ENCODE results near the gene NOD1. TPM values are rescaled to one million over a fixed set of nuclear protein-coding genes. Genes with fewer than 3 reads are reported as not detected.

Gene NOD1
- total and polyA plus RNA-seq, 2 of the 13 experiments (the other 11 are each of a cell fraction or from before 2014, with no cell fraction given), result 1.7 to 2.9 TPM

DNA sequence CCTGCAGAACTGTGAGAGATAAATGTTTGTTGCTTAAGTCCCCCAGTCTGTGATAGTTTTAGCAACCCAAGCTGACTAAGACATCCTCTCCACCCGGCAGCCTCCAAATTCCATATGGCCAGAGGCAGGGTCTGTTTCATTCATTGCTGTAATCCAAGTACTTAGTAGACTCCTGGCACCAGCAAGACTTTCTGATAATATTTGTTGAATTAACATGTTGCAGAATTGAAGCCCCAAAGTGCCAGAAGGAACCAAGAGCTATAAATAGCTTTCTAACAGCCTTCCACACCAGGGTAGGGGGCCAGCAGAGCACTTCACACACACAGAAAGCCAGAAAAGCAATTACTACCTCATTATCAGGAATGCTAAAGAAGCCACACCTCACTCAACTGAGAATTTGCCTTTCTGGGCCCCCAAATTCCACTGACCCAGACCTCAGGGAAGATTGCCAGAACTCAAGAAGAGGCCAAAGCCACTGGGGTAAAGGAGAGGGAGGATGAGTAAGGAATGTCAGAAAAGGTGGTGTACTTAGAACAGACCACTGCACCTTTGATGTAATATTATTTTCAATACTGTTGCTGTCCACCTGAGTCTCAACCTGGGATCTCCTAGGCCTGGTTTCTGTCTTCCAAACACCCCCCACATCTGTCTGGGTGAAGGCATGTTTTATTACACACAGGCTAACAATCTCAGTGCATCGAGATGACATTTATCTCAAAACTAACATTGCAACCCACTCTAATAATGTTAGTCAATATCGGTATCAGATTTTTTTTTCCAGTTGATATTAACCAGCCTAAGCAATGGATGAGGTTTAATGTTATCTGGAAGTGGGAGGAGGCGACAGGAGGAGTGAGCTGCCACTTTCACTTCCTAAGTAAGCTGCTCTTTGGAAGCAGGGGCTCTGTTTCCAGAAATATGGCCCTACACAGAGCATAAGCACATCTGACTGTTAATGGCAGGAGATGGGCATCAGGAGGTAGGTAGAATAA, 5.5 kb downstream of the NOD1 start (continued):
- TF ChIP-seq CEBPG (CRISPR knock-in tag; IDR thresholded peaks at IDR 0.05) (no peak), ERF (CRISPR knock-in tag; IDR thresholded peaks at IDR 0.05) (no peak), POLR2AphosphoS2 (IDR thresholded peaks at IDR 0.05; ENCODE audit: low read depth, low read length) (no peak), ZNF777 (CRISPR knock-in tag; IDR thresholded peaks at IDR 0.05) (no peak)

DNA sequence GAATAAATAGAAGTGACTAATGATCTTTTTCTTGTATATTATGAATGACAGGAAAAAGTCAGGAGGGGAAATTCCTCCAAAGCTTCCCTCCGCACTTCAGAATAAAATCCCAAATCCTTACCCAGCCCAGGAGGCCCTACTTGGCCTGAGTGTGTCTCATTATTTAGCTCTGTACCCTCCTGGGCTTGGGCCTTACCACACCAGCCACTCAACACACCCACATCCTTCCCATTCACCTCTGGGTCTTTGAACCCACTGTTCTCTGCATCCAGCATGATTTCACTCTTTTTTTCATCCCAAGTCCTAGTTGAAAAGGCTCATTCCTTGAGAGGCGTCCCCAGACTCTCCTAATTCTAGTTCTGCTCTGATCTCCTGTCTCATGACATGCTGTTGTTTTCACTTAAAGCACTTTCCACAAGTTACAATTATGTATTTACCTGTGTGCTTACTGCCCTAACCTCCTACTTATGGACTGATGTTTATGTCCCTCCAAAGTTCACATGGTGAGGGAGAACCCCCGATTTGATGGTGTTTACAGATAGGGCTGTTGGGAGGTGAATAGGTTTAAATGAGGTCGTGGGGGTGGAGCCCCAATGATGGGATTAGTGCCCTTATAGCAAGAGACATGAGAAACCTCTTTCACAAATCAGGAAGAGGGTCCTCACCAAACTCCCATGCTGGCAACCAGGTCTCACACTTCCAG, 6.4 kb downstream of the NOD1 start:
- H3K9me3 ChIP-seq (ENCODE audit: low read length), result no peaks in the 10 kb centered on the region
- FAIRE-seq (no peak), DNase-seq (ENCODE audit: low spot score) (no peak), ATAC-seq (no peak)
- POLR2A ChIA-PET, result no interaction called here
- no peak overlapping the region for H3K4me2 ChIP-seq (ENCODE audit: low read depth, low read length)
- H3K9ac ChIP-seq (ENCODE audit: insufficient read depth, low read depth, low read length), result no peak overlapping the region
- WGBS (ENCODE audit: low lambda C conversion rate), result 52% methylated on average over 4 of the region's 4 CpGs
- BruUV-seq (replicated peaks), result no TSS peak
- H3K4me1 ChIP-seq (ENCODE audit: insufficient read depth, low read length), result peaks cover 38% of the 10 kb centered on the region
- H2AFZ ChIP-seq (ENCODE audit: low read length), result no peak overlapping the region
- no peak overlapping the region for H3K27ac ChIP-seq (ENCODE audit: extremely low read length, insufficient read depth, low read length)
- in situ Hi-C loops (cut with HindIII; ENCODE audit: extremely low pct_ligation_motif_present, low pct_unique_long_range_greater_than_20kb), result no loop called here
- no peaks in the 10 kb centered on the region for H3K36me3 ChIP-seq (replicated peaks in 1 of 2; ENCODE audit: control insufficient read depth in 1 of 2, insufficient read depth in 2 of 2, low read length in 2 of 2)
- H3K27me3 ChIP-seq (ENCODE audit: control insufficient read depth in 1 of 2, insufficient read depth in 2 of 2, low read length in 2 of 2), result no peaks in the 10 kb centered on the region
- no peaks in the 10 kb centered on the region for H4K20me1 ChIP-seq (ENCODE audit: insufficient read depth, low read length)
- TF ChIP-seq BCL6 (CRISPR knock-in tag; IDR thresholded peaks at IDR 0.05) (no peak), ZNF546 (CRISPR knock-in tag; conservative IDR thresholded peaks at IDR 0.05) (no peak), HMG20B (CRISPR knock-in tag; conservative IDR thresholded peaks at IDR 0.05) (no peak), ZNF264 (CRISPR knock-in tag; IDR thresholded peaks at IDR 0.05) (peak; percentile 96), ZFP36 (IDR thresholded peaks at IDR 0.05; ENCODE audit: borderline replicate concordance, low read depth, low read length, partially characterized antibody) (no peak)
- intact Hi-C loops (cut with micrococcal nuclease; ENCODE audit: unreplicated experiment), result no loop called here
- H3K4me3 ChIP-seq (replicated peaks in 1 of 3; ENCODE audit: insufficient read depth in 1 of 3, low read depth in 2 of 3, low read length in 3 of 3), result no peak overlapping the region
- H3K79me2 ChIP-seq (ENCODE audit: insufficient read depth, low read length), result no peaks in the 10 kb centered on the region
- CTCF ChIA-PET (ENCODE audit: low intra/inter-chr PET ratio, low total read pairs), result no interaction called here

Data from HepG2 (cell line).